ENCODE results near the gene KCNMB3.

Gene KCNMB3

DNA sequence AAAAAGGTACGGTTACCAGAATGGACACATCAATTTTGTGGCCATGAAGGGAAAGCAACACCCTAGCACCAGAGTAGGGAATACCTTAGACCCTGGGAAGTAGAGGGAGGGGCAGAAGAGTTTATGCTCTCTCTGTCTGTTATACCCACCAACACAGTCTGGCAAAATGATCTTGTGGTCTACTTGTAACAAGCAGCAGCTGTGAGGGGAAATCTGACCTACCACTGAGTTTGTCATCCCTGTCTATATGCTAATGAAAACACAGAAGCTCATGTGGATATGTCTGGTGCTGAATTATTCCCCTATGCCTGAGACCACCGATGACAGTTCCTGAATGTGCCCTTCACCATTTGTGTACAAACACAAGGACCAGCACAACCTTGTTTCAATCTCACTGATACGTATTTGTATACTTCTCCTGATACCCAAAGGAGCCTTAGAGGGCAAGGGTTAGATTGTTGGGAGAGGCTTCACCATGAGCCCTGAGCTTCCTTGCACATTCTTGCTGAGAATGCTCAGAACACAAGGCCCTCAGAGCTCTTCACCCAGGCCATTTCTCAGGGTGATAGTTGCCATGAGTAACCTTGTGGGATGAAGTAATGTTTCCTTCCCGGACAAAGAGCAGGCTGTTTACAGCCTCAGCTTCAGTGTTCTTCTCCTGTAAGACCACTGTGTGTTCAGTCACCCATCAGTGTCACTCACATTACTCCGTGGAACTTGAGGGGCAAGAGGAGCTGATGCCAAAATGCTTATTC is 47.2 kb upstream of the KCNMB3 start:
- Histone ChIP-seq H3K36me3 (ENCODE audit: insufficient read depth, low read length) (no peaks in the 10 kb centered on the region), H3K27me3 (ENCODE audit: insufficient read depth, low read length, poor library complexity) (peaks cover 3% of the 10 kb centered on the region), H4K20me1 (ENCODE audit: insufficient read depth, low read length) (no peaks in the 10 kb centered on the region), H2AFZ (ENCODE audit: low read depth, low read length) (no peak overlapping the region), H3K4me3 (ENCODE audit: low read depth in 1 of 2, low read length in 2 of 2) (no peak overlapping the region), H3K4me2 (ENCODE audit: insufficient read depth, low read length) (no peak overlapping the region), H3K79me2 (ENCODE audit: insufficient read depth, low read length) (no peaks in the 10 kb centered on the region), H3K27ac (ENCODE audit: low read length) (no peak overlapping the region), H3K9ac (ENCODE audit: low read depth, low read length) (no peak overlapping the region), H3K9me3 (ENCODE audit: insufficient read depth, low read length, severe bottlenecking) (no peaks in the 10 kb centered on the region), H3K4me1 (ENCODE audit: insufficient read depth, low read length) (no peaks in the 10 kb centered on the region)
- TF ChIP-seq EZH2 (IDR thresholded peaks at IDR 0.05; ENCODE audit: borderline replicate concordance, low read depth, low read length, severe bottlenecking) (no peak), CTCF (IDR thresholded peaks at IDR 0.05; ENCODE audit: borderline replicate concordance, extremely low read depth, low read length, poor library complexity, severe bottlenecking) (no peak)
- ATAC-seq (ENCODE audit: insufficient read depth, low read depth) (0 out of 3 replicates have a peak, but pooled peaks have one; percentile 55), DNase-seq (no peak)

DNA sequence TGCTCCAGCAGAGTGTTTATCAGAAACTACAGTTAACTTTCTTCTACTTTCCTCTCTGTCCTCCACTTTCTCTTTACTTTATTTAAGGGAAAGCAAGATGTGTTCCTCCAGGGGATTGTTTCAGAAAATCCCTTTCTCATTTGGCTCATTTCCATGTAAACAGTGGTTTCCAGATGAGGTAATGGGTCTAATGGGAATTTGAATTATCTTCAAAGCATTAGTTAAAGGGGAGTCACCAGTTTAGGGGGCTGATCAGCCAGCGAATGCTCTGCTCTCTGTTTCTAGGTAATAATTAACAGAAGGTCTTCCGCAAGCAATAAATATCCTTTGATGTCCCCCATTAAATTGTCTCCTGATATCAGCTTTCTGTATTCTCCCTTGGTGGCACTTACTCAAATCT is 41.5 kb upstream of the KCNMB3 start:
- H3K4me1 ChIP-seq (ENCODE audit: insufficient read depth, low read length) = no peaks in the 10 kb centered on the region
- no peak for TF ChIP-seq EZH2 (IDR thresholded peaks at IDR 0.05; ENCODE audit: borderline replicate concordance, low read depth, low read length, severe bottlenecking)
- TF ChIP-seq CTCF (IDR thresholded peaks at IDR 0.05; ENCODE audit: borderline replicate concordance, extremely low read depth, low read length, poor library complexity, severe bottlenecking) = no peak
- no peak overlapping the region for H3K4me3 ChIP-seq (ENCODE audit: low read depth in 1 of 2, low read length in 2 of 2)
- H3K9ac ChIP-seq (ENCODE audit: low read depth, low read length) = no peak overlapping the region
- H3K9me3 ChIP-seq (ENCODE audit: insufficient read depth, low read length, severe bottlenecking) = no peaks in the 10 kb centered on the region
- H3K27ac ChIP-seq (ENCODE audit: low read length) = no peak overlapping the region
- ATAC-seq (ENCODE audit: insufficient read depth, low read depth) (no peak), DNase-seq (no peak)
- H3K27me3 ChIP-seq (ENCODE audit: insufficient read depth, low read length, poor library complexity) = peaks cover 3% of the 10 kb centered on the region
- H3K4me2 ChIP-seq (ENCODE audit: insufficient read depth, low read length) = no peak overlapping the region
- H3K79me2 ChIP-seq (ENCODE audit: insufficient read depth, low read length) = no peaks in the 10 kb centered on the region
- no peaks in the 10 kb centered on the region for H3K36me3 ChIP-seq (ENCODE audit: insufficient read depth, low read length)
- no peaks in the 10 kb centered on the region for H4K20me1 ChIP-seq (ENCODE audit: insufficient read depth, low read length)
- H2AFZ ChIP-seq (ENCODE audit: low read depth, low read length) = no peak overlapping the region

- H3K27ac ChIP-seq (ENCODE audit: low read length) = no peak overlapping the region
- no peaks in the 10 kb centered on the region for H3K27me3 ChIP-seq (ENCODE audit: insufficient read depth, low read length, poor library complexity)
- H3K9me3 ChIP-seq (ENCODE audit: insufficient read depth, low read length, severe bottlenecking) = no peaks in the 10 kb centered on the region
- TF ChIP-seq CTCF (IDR thresholded peaks at IDR 0.05; ENCODE audit: borderline replicate concordance, extremely low read depth, low read length, poor library complexity, severe bottlenecking) = no peak
- no peak for TF ChIP-seq EZH2 (IDR thresholded peaks at IDR 0.05; ENCODE audit: borderline replicate concordance, low read depth, low read length, severe bottlenecking)
- no peaks in the 10 kb centered on the region for H4K20me1 ChIP-seq (ENCODE audit: insufficient read depth, low read length)
- ATAC-seq (ENCODE audit: insufficient read depth, low read depth) (no peak), DNase-seq (no peak)
- no peak overlapping the region for H3K4me3 ChIP-seq (ENCODE audit: low read depth in 1 of 2, low read length in 2 of 2)
- no peak overlapping the region for H2AFZ ChIP-seq (ENCODE audit: low read depth, low read length)
- H3K79me2 ChIP-seq (ENCODE audit: insufficient read depth, low read length) = no peaks in the 10 kb centered on the region
- H3K36me3 ChIP-seq (ENCODE audit: insufficient read depth, low read length) = no peaks in the 10 kb centered on the region
- H3K4me2 ChIP-seq (ENCODE audit: insufficient read depth, low read length) = no peak overlapping the region
- no peaks in the 10 kb centered on the region for H3K4me1 ChIP-seq (ENCODE audit: insufficient read depth, low read length)
- H3K9ac ChIP-seq (ENCODE audit: low read depth, low read length) = no peak overlapping the region
Measured at GRCh38 chr3:179289295-179289694, 38.4 kb upstream of the KCNMB3 start.

All from DND-41 (cell line).